ENCODE measurements around the gene PI4KA. TPM values are rescaled to one million over a fixed set of nuclear protein-coding genes. Genes with fewer than 3 reads are reported as not detected.
"Not testable (repeated sequence)": the region's sequence is repeated elsewhere in the genome, so short reads cannot be mapped to it uniquely, and the experiment has no call there.

PI4KA gene
- total and polyA plus RNA-seq, 2 experiments from 2014 or later = 17.1 to 38.1 TPM

DNA sequence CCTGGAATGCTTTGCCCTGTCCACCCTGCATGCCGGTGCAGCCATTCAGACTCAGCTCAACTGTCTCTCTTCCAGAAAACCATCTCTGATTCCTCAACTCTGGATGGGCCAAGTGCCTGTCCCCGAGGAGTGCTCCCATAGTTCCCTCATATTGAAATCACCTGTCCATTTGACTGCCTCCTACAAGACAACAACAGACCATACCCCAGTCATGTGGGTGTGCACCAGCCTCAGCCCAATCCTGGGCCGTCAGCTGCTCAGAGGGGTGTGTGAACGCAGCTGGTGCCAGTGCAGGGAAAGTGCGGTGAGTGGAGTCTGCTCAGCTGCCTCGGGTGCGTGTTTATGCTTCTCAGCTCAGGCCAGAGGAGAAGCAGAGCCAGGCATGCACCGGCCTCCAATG lies 126.2 kb downstream of the PI4KA start:
- H3K4me3 ChIP-seq; H3K4me1 ChIP-seq (ENCODE audit: insufficient read depth); H3K27me3 Mint-ChIP-seq (ENCODE audit: insufficient read depth, low read depth, poor library complexity); H4K20me1 ChIP-seq (replicated peaks; ENCODE audit: insufficient read depth); H3K27ac ChIP-seq (ENCODE audit: low read depth); H3K4me1 Mint-ChIP-seq; DNase-seq (ENCODE audit: low spot score); H3K79me2 ChIP-seq (replicated peaks; ENCODE audit: insufficient read depth); H3K9me3 Mint-ChIP-seq; H3K36me3 ChIP-seq (ENCODE audit: insufficient read depth); H3K27me3 ChIP-seq (ENCODE audit: insufficient read depth); H3K4me2 ChIP-seq; H3K9me2 ChIP-seq (ENCODE audit: insufficient read depth); H3K4me3 Mint-ChIP-seq; H3K36me3 Mint-ChIP-seq (ENCODE audit: low read depth); H2AFZ ChIP-seq; H3K27ac Mint-ChIP-seq; H3F3A ChIP-seq (replicated peaks; ENCODE audit: low read depth); ATAC-seq: not testable (repeated sequence)

DNA sequence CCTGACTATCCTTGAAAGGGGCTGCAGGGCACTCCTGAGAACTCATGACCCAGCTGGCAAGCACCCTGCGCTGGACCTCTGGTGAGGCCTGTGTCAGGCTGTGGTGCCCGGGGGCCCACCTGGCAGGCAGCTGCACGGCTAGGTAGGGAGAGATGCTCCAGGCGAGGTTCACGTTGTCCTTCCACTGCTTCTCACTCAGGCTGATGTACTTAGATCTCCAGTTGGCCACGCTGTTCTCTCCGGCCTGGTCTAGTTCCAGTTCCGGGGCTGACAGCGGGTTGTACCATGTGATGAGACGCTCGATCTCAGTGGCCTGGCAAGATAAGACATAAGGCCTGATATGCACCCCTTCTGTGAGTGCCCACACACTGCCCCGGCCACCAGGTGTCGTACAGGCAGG lies 129.4 kb downstream of the PI4KA start:
- Histone ChIP-seq H3K79me2 (replicated peaks; ENCODE audit: insufficient read depth) (no peaks in the 10 kb centered on the region), H2AFZ (no peak overlapping the region), H3K4me2 (no peak overlapping the region), H3F3A (replicated peaks; ENCODE audit: low read depth) (no peaks in the 10 kb centered on the region), H4K20me1 (replicated peaks; ENCODE audit: insufficient read depth) (no peaks in the 10 kb centered on the region), H3K27me3 (ENCODE audit: insufficient read depth) (no peaks in the 10 kb centered on the region), H3K27ac (ENCODE audit: low read depth) (no peak overlapping the region), H3K4me1 (ENCODE audit: insufficient read depth) (no peaks in the 10 kb centered on the region), H3K9me2 (ENCODE audit: insufficient read depth) (no peaks in the 10 kb centered on the region), H3K36me3 (ENCODE audit: insufficient read depth) (no peaks in the 10 kb centered on the region), H3K4me3 (no peak overlapping the region)
- DNase-seq (ENCODE audit: low spot score) (no peak), ATAC-seq (no peak)
- Mint-ChIP-seq H3K36me3 (ENCODE audit: low read depth) (peaks cover 3% of the 10 kb centered on the region; the same call in 2 of the 3 replicates), H3K4me3 (no peak overlapping the region), H3K27me3 (ENCODE audit: insufficient read depth, low read depth, poor library complexity) (peaks cover 5% of the 10 kb centered on the region), H3K27ac (no peak overlapping the region), H3K9me3 (no peaks in the 10 kb centered on the region), H3K4me1 (no peaks in the 10 kb centered on the region)
- TF ChIP-seq EZH2 (IDR thresholded peaks at IDR 0.05; ENCODE audit: low read depth, unreplicated experiment) (no peak), ZNF114 (CRISPR knock-in tag; IDR thresholded peaks at IDR 0.05) (no peak), JUNB (IDR thresholded peaks at IDR 0.05; ENCODE audit: unreplicated experiment) (no peak), EZH2phosphoT487 (IDR thresholded peaks at IDR 0.05; ENCODE audit: unreplicated experiment) (no peak), POLR2AphosphoS5 (IDR thresholded peaks at IDR 0.05; ENCODE audit: low read depth) (no peak), CREB1 (CRISPR knock-in tag; IDR thresholded peaks at IDR 0.05; ENCODE audit: low read depth) (no peak)

DNA sequence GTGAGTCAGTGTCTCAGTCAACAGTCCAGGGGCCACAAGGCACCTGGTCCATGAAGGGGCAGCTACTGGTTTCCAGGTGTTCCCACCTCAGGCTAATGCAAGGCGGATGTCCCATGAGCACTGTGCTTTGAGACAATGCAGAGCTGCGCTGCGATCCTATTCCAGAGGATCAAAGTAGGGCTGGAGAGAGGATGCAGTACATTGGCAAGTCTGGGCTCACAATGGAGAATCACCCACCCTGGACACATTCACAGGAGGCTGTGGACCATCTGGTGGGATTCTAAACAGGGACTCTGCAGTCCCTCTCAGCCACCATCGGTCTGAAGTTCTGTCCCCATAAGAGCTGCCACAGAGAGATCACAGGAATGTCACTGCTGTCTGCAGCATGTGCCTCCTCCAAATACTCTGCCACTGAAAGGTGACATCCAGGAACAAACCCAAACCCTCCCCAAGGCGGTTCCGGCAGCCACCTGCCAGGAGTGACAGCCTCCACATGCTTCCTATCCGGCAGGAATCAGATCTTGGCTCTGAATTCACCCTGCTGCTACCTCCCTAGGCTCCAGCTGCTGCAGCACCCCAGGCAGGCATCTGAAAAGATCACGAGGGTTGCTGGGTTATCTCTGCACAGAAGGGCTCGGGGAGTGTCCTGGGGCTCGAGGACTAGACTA lies 130.0 kb downstream of the PI4KA start:
- H3K4me3 ChIP-seq = no peak overlapping the region
- H3K4me1 ChIP-seq (ENCODE audit: insufficient read depth) = no peaks in the 10 kb centered on the region
- no peak for DNase-seq (ENCODE audit: low spot score)
- Mint-ChIP-seq H3K27me3 (ENCODE audit: insufficient read depth, low read depth, poor library complexity) (peaks cover 5% of the 10 kb centered on the region), H3K36me3 (ENCODE audit: low read depth) (peaks cover 3% of the 10 kb centered on the region; the same call in 2 of the 3 replicates), H3K4me3 (no peak overlapping the region), H3K4me1 (no peaks in the 10 kb centered on the region), H3K27ac (no peak overlapping the region), H3K9me3 (no peaks in the 10 kb centered on the region)
- ATAC-seq = no peak
- no peak overlapping the region for H3K27ac ChIP-seq (ENCODE audit: low read depth)
- H3K36me3 ChIP-seq (ENCODE audit: insufficient read depth) = no peaks in the 10 kb centered on the region
- H2AFZ ChIP-seq = no peak overlapping the region
- H4K20me1 ChIP-seq (replicated peaks; ENCODE audit: insufficient read depth) = no peaks in the 10 kb centered on the region
- no peaks in the 10 kb centered on the region for H3F3A ChIP-seq (replicated peaks; ENCODE audit: low read depth)
- H3K79me2 ChIP-seq (replicated peaks; ENCODE audit: insufficient read depth) = no peaks in the 10 kb centered on the region
- no peaks in the 10 kb centered on the region for H3K27me3 ChIP-seq (ENCODE audit: insufficient read depth)
- H3K4me2 ChIP-seq = no peak overlapping the region
- no peaks in the 10 kb centered on the region for H3K9me2 ChIP-seq (ENCODE audit: insufficient read depth)
- TF ChIP-seq EZH2 (IDR thresholded peaks at IDR 0.05; ENCODE audit: low read depth, unreplicated experiment) = no peak
- TF ChIP-seq ZNF114 (CRISPR knock-in tag; IDR thresholded peaks at IDR 0.05) = no peak
- TF ChIP-seq EZH2phosphoT487 (IDR thresholded peaks at IDR 0.05; ENCODE audit: unreplicated experiment) = no peak
- no peak for TF ChIP-seq ZNF331 (CRISPR knock-in tag; IDR thresholded peaks at IDR 0.05; ENCODE audit: low read depth)
- no peak for TF ChIP-seq JUNB (IDR thresholded peaks at IDR 0.05; ENCODE audit: unreplicated experiment)
- no peak for TF ChIP-seq NANOG (IDR thresholded peaks at IDR 0.05; ENCODE audit: borderline replicate concordance)
- no peak for TF ChIP-seq ZNF462 (CRISPR knock-in tag; IDR thresholded peaks at IDR 0.05)
- TF ChIP-seq CREB1 (CRISPR knock-in tag; IDR thresholded peaks at IDR 0.05; ENCODE audit: low read depth) = no peak
- TF ChIP-seq POLR2AphosphoS5 (IDR thresholded peaks at IDR 0.05; ENCODE audit: low read depth) = no peak
